Tibial nerve (tissue), 3 donors: ENCODE measurements around the gene SENP6.

Experiments used
- CTCF ChIP-seq, 5 experiments: fragments of 200-600 bp in 3 of 5; fragments of 450-650 bp in 2 of 5; sonication (generic) in 3 of 5; IDR thresholded peaks; one replicate each; pipeline ENCODE4 v1.5.1; 2016 to 2019; ENCODE audit warnings: antibody characterized with exemption in 5 of 5, mild to moderate bottlenecking in 3 of 5, moderate library complexity in 2 of 5
- POLR2A ChIP-seq, 2 donors: fragments of 450-650 bp; IDR thresholded peaks; one replicate each; pipeline ENCODE4 v1.6.1; 2017; ENCODE audit warnings: antibody characterized with exemption in 2 of 2, mild to moderate bottlenecking in 2 of 2, moderate library complexity in 2 of 2

- TF ChIP-seq CTCF (IDR thresholded peaks at IDR 0.05), result no peak
- no peak for TF ChIP-seq POLR2A (IDR thresholded peaks at IDR 0.05)
These were observed 155.6 kb downstream of the SENP6 start for GRCh38 chr6:75757295-75757694.
